Measurements from ENCODE around the gene NPIPA7. TPM values are rescaled to one million over a fixed set of nuclear protein-coding genes. Genes with fewer than 3 reads are reported as not detected.
"Not testable (repeated sequence)": the region's sequence is repeated elsewhere in the genome, so short reads cannot be mapped to it uniquely, and the experiment has no call there.

The NPIPA7 gene
- total RNA-seq, 1 donor from 2014 or later, result 5.8 TPM

DNA sequence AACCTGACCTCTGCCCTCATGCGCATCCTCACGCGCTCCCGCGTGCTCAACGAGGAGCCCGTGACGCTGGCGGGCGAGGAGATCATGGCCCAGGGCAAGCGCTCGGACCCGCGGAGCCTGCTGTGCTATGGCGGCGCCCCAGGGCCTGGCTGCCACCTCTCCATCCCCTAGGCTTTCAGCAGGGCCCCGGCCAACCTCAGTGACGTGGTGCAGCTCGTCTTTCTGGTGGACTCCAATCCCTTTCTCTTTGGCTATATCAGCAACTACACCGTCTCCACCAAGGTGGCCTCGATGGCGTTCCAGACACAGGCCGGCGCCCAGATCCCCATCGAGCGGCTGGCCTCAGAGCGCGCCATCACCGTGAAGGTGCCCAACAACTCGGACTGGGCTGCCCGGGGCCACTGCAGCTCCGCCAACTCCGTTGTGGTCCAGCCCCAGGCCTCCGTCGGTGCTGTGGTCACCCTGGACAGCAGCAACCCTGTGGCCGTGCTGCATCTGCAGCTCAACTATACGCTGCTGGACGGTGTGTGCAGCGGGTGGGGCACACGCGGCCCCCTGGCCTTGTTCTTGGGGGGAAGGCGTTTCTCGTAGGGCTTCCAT is 7.7 kb upstream of the NPIPA7 start:
- not testable (repeated sequence) for H3K36me3 Mint-ChIP-seq (ENCODE audit: low read depth, unreplicated experiment); H3K27ac Mint-ChIP-seq (ENCODE audit: unreplicated experiment); DNase-seq (ENCODE audit: low spot score); H3K4me1 Mint-ChIP-seq (ENCODE audit: unreplicated experiment); H3K27me3 Mint-ChIP-seq (ENCODE audit: unreplicated experiment); H3K9me3 Mint-ChIP-seq (ENCODE audit: unreplicated experiment); H3K4me3 Mint-ChIP-seq (ENCODE audit: unreplicated experiment)

DNA sequence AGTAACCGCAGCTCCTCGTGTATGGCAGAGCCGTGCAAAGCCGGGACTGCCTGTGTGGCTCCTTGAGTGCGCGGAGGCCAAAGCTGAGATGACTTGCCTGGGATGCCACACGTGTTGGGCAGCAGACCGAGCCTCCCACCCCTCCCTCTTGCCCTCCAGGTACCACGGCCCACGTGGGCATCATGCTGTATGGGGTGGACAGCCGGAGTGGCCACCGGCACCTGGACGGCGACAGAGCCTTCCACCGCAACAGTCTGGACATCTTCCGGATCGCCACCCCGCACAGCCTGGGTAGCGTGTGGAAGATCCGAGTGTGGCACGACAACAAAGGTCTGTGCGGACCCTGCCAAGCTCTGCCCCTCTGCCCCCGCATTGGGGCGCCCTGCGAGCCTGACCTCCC is 4.7 kb upstream of the NPIPA7 start:
- not testable (repeated sequence) for H3K36me3 Mint-ChIP-seq (ENCODE audit: low read depth, unreplicated experiment); H3K9me3 Mint-ChIP-seq (ENCODE audit: unreplicated experiment); H3K27me3 Mint-ChIP-seq (ENCODE audit: unreplicated experiment); H3K4me3 Mint-ChIP-seq (ENCODE audit: unreplicated experiment); DNase-seq (ENCODE audit: low spot score); H3K27ac Mint-ChIP-seq (ENCODE audit: unreplicated experiment); H3K4me1 Mint-ChIP-seq (ENCODE audit: unreplicated experiment)

DNA sequence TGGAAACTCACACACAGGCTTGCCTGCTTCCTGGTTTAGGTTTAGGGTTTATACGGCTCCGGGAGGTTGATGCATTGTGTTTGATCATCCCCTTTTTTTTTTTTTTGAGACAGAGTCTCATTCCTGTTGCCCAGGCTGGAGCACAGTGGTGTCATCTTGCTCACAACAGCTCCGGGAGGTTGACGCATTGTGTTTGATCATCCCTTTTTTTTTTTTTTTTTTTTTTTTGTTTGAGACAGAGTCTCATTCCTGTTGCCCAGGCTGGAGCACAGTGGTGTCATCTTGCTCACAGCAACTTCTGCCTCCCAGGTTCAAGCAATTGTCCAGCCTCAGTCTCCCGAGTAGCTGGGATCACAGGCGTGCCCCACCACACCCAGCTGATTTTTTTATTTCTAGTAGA is 20.7 kb downstream of the NPIPA7 start:
- not testable (repeated sequence) for H3K36me3 Mint-ChIP-seq (ENCODE audit: low read depth, unreplicated experiment); H3K27ac Mint-ChIP-seq (ENCODE audit: unreplicated experiment); H3K27me3 Mint-ChIP-seq (ENCODE audit: unreplicated experiment); DNase-seq (ENCODE audit: low spot score); H3K4me1 Mint-ChIP-seq (ENCODE audit: unreplicated experiment); H3K9me3 Mint-ChIP-seq (ENCODE audit: unreplicated experiment); H3K4me3 Mint-ChIP-seq (ENCODE audit: unreplicated experiment)

DNA sequence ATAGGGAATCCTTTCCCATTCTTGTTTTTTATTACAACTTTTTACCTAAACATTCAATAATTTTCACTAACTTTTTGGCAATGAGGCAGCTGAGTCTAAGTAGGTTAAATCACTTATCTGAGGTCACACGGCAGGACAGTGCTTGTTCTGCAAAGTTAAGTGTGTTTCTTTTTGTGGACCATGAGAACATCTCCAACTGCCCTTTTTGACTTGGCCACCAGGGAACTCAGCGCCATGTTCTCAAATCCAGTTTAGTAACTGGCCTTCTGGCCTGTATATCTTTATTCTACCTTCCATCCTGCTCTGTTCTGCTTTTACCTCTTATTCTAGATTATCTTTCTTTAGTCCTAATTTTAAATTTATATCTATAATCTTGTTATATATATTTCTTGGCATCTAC is 23.4 kb downstream of the NPIPA7 start:
- not testable (repeated sequence) for H3K27ac Mint-ChIP-seq (ENCODE audit: unreplicated experiment); H3K4me3 Mint-ChIP-seq (ENCODE audit: unreplicated experiment); DNase-seq (ENCODE audit: low spot score); H3K27me3 Mint-ChIP-seq (ENCODE audit: unreplicated experiment); H3K4me1 Mint-ChIP-seq (ENCODE audit: unreplicated experiment); H3K36me3 Mint-ChIP-seq (ENCODE audit: low read depth, unreplicated experiment); H3K9me3 Mint-ChIP-seq (ENCODE audit: unreplicated experiment)

DNA sequence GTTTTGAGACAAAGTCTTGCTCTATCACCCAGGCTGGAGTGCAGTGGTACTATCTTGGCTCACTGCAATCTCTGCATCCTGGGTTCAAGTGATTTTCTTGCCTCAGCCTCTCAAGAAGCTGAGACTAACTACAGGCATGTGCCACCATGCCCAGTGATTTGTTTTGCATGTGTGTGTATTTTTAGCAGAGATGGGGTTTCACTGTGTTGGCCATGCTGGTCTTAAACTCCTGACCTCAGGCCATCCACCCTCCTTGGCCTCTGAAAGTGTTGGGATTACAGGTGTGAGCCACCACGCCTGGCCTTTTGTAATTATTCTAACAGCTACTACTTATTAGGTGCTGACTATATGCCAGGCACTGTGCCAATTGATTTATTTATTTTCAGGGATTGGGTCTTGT is 25.3 kb downstream of the NPIPA7 start:
- H3K27ac Mint-ChIP-seq (ENCODE audit: unreplicated experiment); H3K4me3 Mint-ChIP-seq (ENCODE audit: unreplicated experiment); H3K4me1 Mint-ChIP-seq (ENCODE audit: unreplicated experiment): not testable (repeated sequence)

DNA sequence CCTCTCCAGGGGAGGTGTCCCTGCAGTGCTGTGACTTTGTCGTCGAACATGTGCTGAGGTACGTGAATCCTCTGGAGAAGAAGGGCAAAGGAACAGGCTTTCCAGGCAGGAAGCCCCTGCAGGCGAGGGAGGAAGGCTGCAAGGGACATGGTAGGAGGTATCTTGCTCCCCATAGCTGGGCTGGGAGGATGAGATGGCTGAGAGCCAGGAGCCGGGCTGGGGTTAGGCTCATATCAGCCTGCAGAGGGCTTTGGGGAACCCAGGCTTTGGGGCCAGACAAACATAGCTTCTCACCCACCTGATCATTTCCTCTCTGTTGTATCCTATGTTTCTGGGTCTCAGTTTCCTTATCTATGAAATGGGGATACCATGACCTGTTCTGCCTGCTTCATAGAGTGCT is 26.5 kb downstream of the NPIPA7 start:
- not testable (repeated sequence) for H3K27me3 Mint-ChIP-seq (ENCODE audit: unreplicated experiment); H3K4me3 Mint-ChIP-seq (ENCODE audit: unreplicated experiment); H3K9me3 Mint-ChIP-seq (ENCODE audit: unreplicated experiment); H3K4me1 Mint-ChIP-seq (ENCODE audit: unreplicated experiment); DNase-seq (ENCODE audit: low spot score); H3K27ac Mint-ChIP-seq (ENCODE audit: unreplicated experiment); H3K36me3 Mint-ChIP-seq (ENCODE audit: low read depth, unreplicated experiment)

More for the DNA sequence above, 25.3 kb downstream of the NPIPA7 start:
- not testable (repeated sequence) for H3K27me3 Mint-ChIP-seq (ENCODE audit: unreplicated experiment); H3K36me3 Mint-ChIP-seq (ENCODE audit: low read depth, unreplicated experiment); H3K9me3 Mint-ChIP-seq (ENCODE audit: unreplicated experiment); DNase-seq (ENCODE audit: low spot score)

DNA sequence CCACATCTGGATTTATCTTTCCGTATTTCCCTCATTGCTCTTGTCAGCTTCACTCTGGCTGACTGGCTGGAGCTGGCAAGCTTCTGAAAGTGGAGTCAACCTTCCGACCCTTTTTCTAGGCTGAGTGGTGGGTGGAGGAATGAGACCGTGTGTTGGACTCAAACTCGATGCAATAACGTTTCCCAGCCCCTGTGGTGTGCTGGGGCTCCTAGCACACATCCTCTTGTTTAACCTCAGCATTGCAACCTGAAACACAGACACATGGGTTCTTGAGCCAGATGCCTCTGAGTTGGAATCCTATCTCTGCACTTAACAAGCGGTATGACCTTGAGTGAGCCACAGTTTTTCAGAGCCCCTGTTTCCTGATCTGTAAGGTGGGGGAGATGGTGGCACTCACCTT is 29.5 kb downstream of the NPIPA7 start:
- H3K27me3 Mint-ChIP-seq (ENCODE audit: unreplicated experiment); H3K4me1 Mint-ChIP-seq (ENCODE audit: unreplicated experiment); H3K4me3 Mint-ChIP-seq (ENCODE audit: unreplicated experiment); H3K9me3 Mint-ChIP-seq (ENCODE audit: unreplicated experiment); H3K36me3 Mint-ChIP-seq (ENCODE audit: low read depth, unreplicated experiment); H3K27ac Mint-ChIP-seq (ENCODE audit: unreplicated experiment); DNase-seq (ENCODE audit: low spot score): not testable (repeated sequence)

DNA sequence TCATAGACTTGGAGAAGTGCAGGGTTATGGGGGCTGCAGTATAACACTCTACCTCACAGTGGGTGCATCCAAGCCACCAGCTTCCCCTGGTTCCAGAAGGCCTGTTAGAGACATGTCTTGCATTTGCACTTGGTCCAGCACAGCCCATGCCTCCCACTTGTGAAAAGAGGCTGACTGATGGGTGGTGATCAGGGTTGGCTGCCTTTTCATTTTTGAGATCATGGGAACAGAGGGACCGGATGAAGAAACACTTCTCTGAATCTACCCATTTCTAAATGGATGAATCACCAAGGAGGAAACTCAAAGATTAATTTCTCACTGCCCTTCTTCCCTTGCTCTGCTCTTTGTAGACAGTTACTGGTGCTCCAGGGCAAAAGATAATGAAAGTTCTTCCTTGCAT is 34.8 kb downstream of the NPIPA7 start:
- H3K4me1 Mint-ChIP-seq (ENCODE audit: unreplicated experiment); H3K9me3 Mint-ChIP-seq (ENCODE audit: unreplicated experiment); DNase-seq (ENCODE audit: low spot score); H3K27me3 Mint-ChIP-seq (ENCODE audit: unreplicated experiment); H3K36me3 Mint-ChIP-seq (ENCODE audit: low read depth, unreplicated experiment); H3K27ac Mint-ChIP-seq (ENCODE audit: unreplicated experiment); H3K4me3 Mint-ChIP-seq (ENCODE audit: unreplicated experiment): not testable (repeated sequence)

DNA sequence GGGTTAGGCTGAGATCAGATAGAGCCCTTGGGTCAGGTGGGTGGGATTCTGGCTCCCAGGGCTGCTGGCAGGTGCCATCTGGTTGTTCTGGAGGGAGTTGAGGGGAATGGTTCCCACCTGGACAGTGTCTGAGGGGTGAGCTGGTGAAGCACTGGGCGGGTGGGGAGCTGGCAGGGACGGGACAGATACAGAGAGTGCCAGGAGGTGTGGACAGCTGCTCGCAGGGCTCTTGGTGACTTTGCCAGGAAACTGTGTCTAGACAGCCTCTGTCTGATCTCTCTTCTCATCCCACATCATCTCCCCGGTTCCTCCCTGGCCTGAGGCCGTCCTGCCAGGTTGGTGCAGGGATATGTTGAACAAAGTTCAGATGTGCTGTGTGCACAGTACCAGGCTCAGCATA is 38.1 kb downstream of the NPIPA7 start:
- not testable (repeated sequence) for H3K36me3 Mint-ChIP-seq (ENCODE audit: low read depth, unreplicated experiment); H3K4me3 Mint-ChIP-seq (ENCODE audit: unreplicated experiment); H3K27ac Mint-ChIP-seq (ENCODE audit: unreplicated experiment); H3K9me3 Mint-ChIP-seq (ENCODE audit: unreplicated experiment); H3K27me3 Mint-ChIP-seq (ENCODE audit: unreplicated experiment); H3K4me1 Mint-ChIP-seq (ENCODE audit: unreplicated experiment); DNase-seq (ENCODE audit: low spot score)

DNA sequence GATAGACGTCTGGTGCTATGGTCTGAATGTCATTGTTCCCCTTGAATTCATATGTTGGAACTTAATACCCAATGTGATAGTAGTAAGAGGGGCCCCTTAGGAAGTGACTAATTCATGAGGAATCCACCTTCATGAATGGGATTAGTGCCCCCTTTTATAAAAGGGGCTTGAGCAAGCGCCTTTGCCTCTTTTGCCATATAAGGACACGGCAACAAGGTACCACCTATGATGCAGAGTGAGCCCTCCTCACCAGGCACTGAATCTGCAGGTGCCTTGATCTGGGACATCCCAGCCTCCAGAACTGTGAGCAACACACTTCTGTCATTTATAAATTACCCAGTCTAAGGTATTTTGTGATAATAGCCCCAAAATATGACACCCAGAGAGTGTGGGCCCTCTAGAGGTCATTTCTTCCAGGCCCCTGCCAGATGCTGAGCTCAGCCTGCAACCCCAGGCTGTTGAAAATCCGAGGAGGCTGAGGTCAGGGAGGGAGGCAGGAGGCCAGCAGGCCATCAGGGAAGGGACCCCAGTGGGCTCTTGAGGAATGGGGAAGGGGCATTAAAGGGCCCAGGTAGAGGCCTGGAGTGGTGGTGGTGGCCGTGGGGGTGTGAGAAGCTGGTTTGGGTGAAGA is 39.1 kb downstream of the NPIPA7 start:
- H3K27ac Mint-ChIP-seq (ENCODE audit: unreplicated experiment); H3K27me3 Mint-ChIP-seq (ENCODE audit: unreplicated experiment); H3K36me3 Mint-ChIP-seq (ENCODE audit: low read depth, unreplicated experiment); H3K4me3 Mint-ChIP-seq (ENCODE audit: unreplicated experiment); H3K4me1 Mint-ChIP-seq (ENCODE audit: unreplicated experiment); H3K9me3 Mint-ChIP-seq (ENCODE audit: unreplicated experiment); DNase-seq (ENCODE audit: low spot score): not testable (repeated sequence)

DNA sequence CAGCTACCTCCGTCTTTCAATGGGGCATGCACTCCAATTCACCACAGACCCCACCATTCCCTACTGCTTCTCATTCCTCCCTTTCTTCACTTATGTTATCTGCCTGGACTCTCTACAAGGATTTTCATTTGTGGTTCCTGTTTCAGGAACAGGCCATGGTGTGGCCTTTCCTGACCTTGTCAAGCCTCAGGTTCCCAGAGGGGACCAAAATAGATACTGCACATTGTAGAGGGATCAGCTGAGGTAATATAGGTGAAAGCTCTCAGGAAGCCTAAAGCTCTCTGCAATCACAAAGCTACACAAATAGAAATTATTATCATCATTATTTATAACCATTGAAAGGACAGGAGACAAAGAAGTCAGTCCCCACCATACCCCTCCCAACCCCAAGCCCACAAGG is 41.6 kb downstream of the NPIPA7 start:
- not testable (repeated sequence) for H3K4me1 Mint-ChIP-seq (ENCODE audit: unreplicated experiment); H3K36me3 Mint-ChIP-seq (ENCODE audit: low read depth, unreplicated experiment); H3K27ac Mint-ChIP-seq (ENCODE audit: unreplicated experiment); DNase-seq (ENCODE audit: low spot score); H3K27me3 Mint-ChIP-seq (ENCODE audit: unreplicated experiment); H3K9me3 Mint-ChIP-seq (ENCODE audit: unreplicated experiment); H3K4me3 Mint-ChIP-seq (ENCODE audit: unreplicated experiment)

DNA sequence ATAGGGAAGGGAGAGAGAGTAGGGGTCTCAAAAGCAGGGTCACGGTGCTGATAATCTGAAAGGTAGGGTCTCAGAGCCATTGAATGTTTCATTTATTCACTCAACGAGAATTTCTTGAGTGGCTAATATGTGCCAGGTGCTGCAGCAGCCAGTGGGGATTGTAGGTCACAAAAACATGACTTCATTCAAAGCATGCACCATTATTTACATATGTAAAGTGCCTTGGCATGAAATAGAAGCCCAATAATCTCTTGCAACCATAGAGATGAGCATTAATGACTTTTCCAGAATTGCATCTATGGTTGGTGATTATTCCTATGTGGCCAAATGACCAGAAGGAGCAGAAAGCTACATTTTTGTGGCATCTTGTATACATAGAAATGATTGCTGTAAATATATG is 46.2 kb downstream of the NPIPA7 start:
- H3K36me3 Mint-ChIP-seq (ENCODE audit: low read depth, unreplicated experiment); H3K27me3 Mint-ChIP-seq (ENCODE audit: unreplicated experiment); H3K9me3 Mint-ChIP-seq (ENCODE audit: unreplicated experiment); H3K27ac Mint-ChIP-seq (ENCODE audit: unreplicated experiment); H3K4me3 Mint-ChIP-seq (ENCODE audit: unreplicated experiment); H3K4me1 Mint-ChIP-seq (ENCODE audit: unreplicated experiment); DNase-seq (ENCODE audit: low spot score): not testable (repeated sequence)

DNA sequence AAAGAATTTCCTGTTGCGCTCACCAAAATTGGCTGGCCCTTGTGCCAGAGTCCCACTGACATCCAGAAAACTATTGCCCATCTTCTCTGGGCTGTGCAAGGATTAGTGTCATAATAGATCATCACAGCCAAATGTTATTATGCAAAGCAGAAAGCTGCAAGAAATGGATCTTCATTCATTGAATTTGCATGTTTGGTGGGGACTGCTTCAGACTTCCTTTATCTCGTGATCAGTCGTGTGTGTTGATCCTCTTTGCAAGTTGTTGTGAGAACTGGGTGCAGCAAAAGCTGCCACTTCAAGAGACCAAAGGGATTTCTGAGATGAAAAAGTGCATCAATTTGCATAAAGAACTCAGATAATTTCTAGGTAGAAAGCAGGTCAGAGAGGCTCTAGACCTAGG is 52.2 kb downstream of the NPIPA7 start:
- H3K4me1 Mint-ChIP-seq (ENCODE audit: unreplicated experiment); H3K4me3 Mint-ChIP-seq (ENCODE audit: unreplicated experiment); H3K36me3 Mint-ChIP-seq (ENCODE audit: low read depth, unreplicated experiment); H3K27ac Mint-ChIP-seq (ENCODE audit: unreplicated experiment); H3K27me3 Mint-ChIP-seq (ENCODE audit: unreplicated experiment); DNase-seq (ENCODE audit: low spot score); H3K9me3 Mint-ChIP-seq (ENCODE audit: unreplicated experiment): not testable (repeated sequence)
